ENCODE data around the gene CNN1. TPM values are rescaled to one million over a fixed set of nuclear protein-coding genes. Genes with fewer than 3 reads are reported as not detected.
"Not testable (repeated sequence)": the region's sequence is repeated elsewhere in the genome, so short reads cannot be mapped to it uniquely, and the experiment has no call there.

Gene CNN1
- total RNA-seq, 4 donors from 2014 or later = 267 to 1,727 (median 599) TPM

DNA sequence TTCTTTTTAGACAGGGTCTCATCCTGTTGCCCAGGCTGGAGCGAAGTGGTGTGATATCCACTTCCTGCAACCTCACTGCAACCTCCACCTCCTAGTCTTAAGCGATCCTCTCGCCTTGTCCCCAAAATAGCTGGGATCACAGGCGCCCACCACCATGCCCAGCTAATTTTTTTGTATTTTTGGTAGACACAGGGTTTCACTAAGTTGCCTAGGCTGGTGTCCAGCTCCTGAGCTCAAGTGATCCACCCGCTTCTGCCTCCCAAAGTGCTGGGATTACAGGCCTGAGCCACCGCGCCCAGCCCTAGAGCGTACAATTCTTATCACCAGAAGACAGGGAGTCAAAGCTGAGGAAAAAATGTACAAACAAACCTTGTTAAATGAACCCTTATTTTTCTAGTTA, 24.9 kb downstream of the CNN1 start:
- intact Hi-C loops (cut with DNase I; ENCODE audit: low total_unique reads) = no loop called here
- H3K36me3 ChIP-seq = no peaks in the 10 kb centered on the region
- DNase-seq = no peak
- H3K9me3 ChIP-seq = no peaks in the 10 kb centered on the region
- H3K4me3 ChIP-seq = no peak overlapping the region
- H3K27ac ChIP-seq = no peak overlapping the region
- no peaks in the 10 kb centered on the region for H3K4me1 ChIP-seq
- TF ChIP-seq POLR2A (IDR thresholded peaks at IDR 0.05) = no peak
- TF ChIP-seq, protein P1, sequence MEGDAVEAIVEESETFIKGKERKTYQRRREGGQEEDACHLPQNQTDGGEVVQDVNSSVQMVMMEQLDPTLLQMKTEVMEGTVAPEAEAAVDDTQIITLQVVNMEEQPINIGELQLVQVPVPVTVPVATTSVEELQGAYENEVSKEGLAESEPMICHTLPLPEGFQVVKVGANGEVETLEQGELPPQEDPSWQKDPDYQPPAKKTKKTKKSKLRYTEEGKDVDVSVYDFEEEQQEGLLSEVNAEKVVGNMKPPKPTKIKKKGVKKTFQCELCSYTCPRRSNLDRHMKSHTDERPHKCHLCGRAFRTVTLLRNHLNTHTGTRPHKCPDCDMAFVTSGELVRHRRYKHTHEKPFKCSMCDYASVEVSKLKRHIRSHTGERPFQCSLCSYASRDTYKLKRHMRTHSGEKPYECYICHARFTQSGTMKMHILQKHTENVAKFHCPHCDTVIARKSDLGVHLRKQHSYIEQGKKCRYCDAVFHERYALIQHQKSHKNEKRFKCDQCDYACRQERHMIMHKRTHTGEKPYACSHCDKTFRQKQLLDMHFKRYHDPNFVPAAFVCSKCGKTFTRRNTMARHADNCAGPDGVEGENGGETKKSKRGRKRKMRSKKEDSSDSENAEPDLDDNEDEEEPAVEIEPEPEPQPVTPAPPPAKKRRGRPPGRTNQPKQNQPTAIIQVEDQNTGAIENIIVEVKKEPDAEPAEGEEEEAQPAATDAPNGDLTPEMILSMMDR (IDR thresholded peaks at IDR 0.05) = no peak
- no peaks in the 10 kb centered on the region for H3K27me3 ChIP-seq

DNA sequence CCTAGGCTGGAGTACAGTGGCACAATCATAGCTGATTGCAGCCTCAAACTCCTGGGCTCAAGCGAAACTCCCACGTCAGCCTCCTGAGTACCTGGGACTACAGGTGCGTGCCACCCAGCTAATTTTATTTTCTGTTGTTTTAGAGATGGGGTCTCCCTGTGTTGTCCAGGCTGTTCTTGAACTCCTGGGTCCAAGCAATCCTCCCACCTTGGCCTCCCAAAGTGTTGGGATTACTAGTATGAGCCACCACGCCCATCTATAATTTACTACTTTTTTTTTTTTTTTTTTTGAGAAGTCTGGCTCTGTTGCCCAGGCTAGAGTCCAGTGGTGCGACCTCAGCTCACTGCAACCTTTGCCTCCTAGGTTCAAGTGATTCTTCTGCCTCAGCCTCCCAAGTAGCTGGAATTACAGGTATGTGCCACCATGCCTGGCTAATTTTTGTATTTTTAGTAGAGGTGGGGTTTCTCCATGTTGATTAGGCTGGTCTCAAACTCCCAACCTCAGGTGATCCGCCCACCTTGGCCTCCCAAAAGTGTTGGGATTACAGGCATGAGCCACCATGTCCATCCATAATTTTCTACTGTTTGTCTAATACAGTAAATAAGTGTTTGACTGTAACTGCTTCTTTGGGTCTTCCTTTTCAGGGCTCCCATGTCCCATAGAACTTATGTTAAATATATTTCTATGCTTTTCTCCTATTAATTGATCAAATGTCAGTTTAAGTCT, 25.6 kb downstream of the CNN1 start:
- H3K4me1 ChIP-seq; H3K9me3 ChIP-seq; DNase-seq; H3K4me3 ChIP-seq; H3K36me3 ChIP-seq; H3K27me3 ChIP-seq; H3K27ac ChIP-seq; intact Hi-C loops (cut with DNase I; ENCODE audit: low total_unique reads): not testable (repeated sequence)

DNA sequence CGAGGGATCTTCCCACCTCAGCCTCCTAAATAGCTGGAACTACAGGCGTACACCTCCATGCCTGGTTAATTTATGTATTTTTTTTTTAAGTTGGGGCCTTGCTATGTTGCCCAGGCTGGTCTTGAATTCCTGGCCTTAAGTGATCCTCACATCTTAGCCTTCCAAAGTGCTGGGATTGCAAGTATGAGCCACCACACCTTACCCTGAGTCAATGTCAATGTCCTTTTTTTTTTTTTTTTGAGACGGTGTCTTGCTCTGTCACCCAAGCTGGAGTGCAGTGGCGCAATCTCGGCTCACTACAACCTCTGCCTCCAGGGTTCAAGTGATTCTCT, 27.0 kb downstream of the CNN1 start:
- DNase-seq; H3K27ac ChIP-seq; intact Hi-C loops (cut with DNase I; ENCODE audit: low total_unique reads); H3K9me3 ChIP-seq; H3K27me3 ChIP-seq; H3K36me3 ChIP-seq; H3K4me1 ChIP-seq; H3K4me3 ChIP-seq: not testable (repeated sequence)

- no peaks in the 10 kb centered on the region for H3K27me3 ChIP-seq
- H3K4me3 ChIP-seq = no peak overlapping the region
- TF ChIP-seq, protein P1 (IDR thresholded peaks at IDR 0.05) = no peak
- intact Hi-C loops (cut with DNase I; ENCODE audit: low total_unique reads) = no loop called here
- no peak overlapping the region for H3K27ac ChIP-seq
- no peaks in the 10 kb centered on the region for H3K36me3 ChIP-seq
- no peak for DNase-seq
- no peaks in the 10 kb centered on the region for H3K4me1 ChIP-seq
- H3K9me3 ChIP-seq = no peaks in the 10 kb centered on the region
These were observed 27.5 kb downstream of the CNN1 start for GRCh38 chr19:11566164-11566563.

GRCh38 chr19:11570039-11570462, 31.4 kb downstream of the CNN1 start:
- Histone ChIP-seq H3K27me3 (no peaks in the 10 kb centered on the region), H3K9me3 (no peaks in the 10 kb centered on the region), H3K36me3 (no peaks in the 10 kb centered on the region), H3K4me1 (no peaks in the 10 kb centered on the region), H3K27ac (no peak overlapping the region), H3K4me3 (no peak overlapping the region)
- TF ChIP-seq POLR2A (IDR thresholded peaks at IDR 0.05) = no peak
- TF ChIP-seq, protein P1 (IDR thresholded peaks at IDR 0.05) = no peak
- DNase-seq = no peak
- intact Hi-C loops (cut with DNase I; ENCODE audit: low total_unique reads) = no loop called here

GRCh38 chr19:11573354-11573753, 34.7 kb downstream of the CNN1 start:
- H3K27me3 ChIP-seq; H3K4me3 ChIP-seq; DNase-seq; intact Hi-C loops (cut with DNase I; ENCODE audit: low total_unique reads); H3K36me3 ChIP-seq; H3K4me1 ChIP-seq; H3K27ac ChIP-seq; H3K9me3 ChIP-seq: not testable (repeated sequence)

DNA sequence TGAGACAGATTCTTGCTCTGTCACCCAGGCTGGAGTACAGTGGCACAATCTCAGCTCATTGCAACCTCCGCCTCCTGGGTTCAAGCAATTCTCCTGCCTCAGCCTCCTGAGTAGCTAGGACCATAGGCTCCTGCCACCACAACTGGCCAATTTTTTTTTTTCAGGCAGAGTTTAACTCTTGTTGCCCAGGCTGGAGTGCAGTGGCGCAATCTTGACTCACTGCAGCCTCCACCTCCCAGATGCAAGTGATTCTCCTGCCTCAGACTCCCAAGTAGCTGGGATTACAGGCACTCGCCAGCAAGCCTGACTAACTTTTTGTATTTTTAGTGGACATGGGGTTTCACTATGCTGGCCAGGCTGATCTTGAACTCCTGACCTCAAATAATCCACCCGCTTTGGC, 35.1 kb downstream of the CNN1 start:
- H3K9me3 ChIP-seq; H3K36me3 ChIP-seq; DNase-seq; H3K27ac ChIP-seq; intact Hi-C loops (cut with DNase I; ENCODE audit: low total_unique reads); H3K4me1 ChIP-seq; H3K27me3 ChIP-seq; H3K4me3 ChIP-seq: not testable (repeated sequence)
